GM23338 (cell line): Measurements from ENCODE around the gene MYH10.

Experiments
- CREB1 ChIP-seq: fragments of 250-450 bp; sonication (Bioruptor Pico); IDR thresholded peaks from 2 replicates; pipeline ENCODE4 v1.5.0; 2020; ENCODE audit warnings: low read depth, mild to moderate bottlenecking, moderate library complexity
- EZH2 ChIP-seq: fragments of 200-600 bp; sonication (generic); IDR thresholded peaks from one replicate; pipeline ENCODE4 v1.8.0; 2017; ENCODE audit warnings: antibody characterized with exemption, mild to moderate bottlenecking, low read depth; ENCODE audit not compliant: unreplicated experiment
- EZH2phosphoT487 ChIP-seq: fragments of 200-600 bp; sonication (generic); IDR thresholded peaks from one replicate; pipeline ENCODE4 v1.8.1; 2018; ENCODE audit warnings: antibody characterized with exemption; ENCODE audit not compliant: unreplicated experiment
- JUNB ChIP-seq: IDR thresholded peaks from one replicate; pipeline ENCODE4 v1.6.1; 2016; ENCODE audit warnings: antibody characterized with exemption; ENCODE audit not compliant: unreplicated experiment
- NANOG ChIP-seq: IDR thresholded peaks from 2 replicates; pipeline ENCODE4 v1.6.1; 2016; ENCODE audit warnings: antibody characterized with exemption, borderline replicate concordance
- POLR2AphosphoS5 ChIP-seq: IDR thresholded peaks from 2 replicates; pipeline ENCODE4 v1.6.1; 2016; ENCODE audit warnings: antibody characterized with exemption, low read depth
- STAT1 ChIP-seq: IDR thresholded peaks from one replicate; pipeline ENCODE4 v1.6.1; 2016; ENCODE audit warnings: antibody characterized with exemption; ENCODE audit not compliant: unreplicated experiment
- ZNF114 ChIP-seq: fragments of 250-450 bp; sonication (Bioruptor Pico); IDR thresholded peaks from 2 replicates; pipeline ENCODE4 v1.5.0; 2020; ENCODE audit warnings: mild to moderate bottlenecking, moderate library complexity
- ZNF331 ChIP-seq: fragments of 250-450 bp; sonication (Bioruptor Pico); IDR thresholded peaks from 2 replicates; pipeline ENCODE4 v1.5.0; 2020; ENCODE audit warnings: low read depth, mild to moderate bottlenecking, moderate library complexity
- TF ChIP-seq, protein P1 (sequence below): IDR thresholded peaks from one replicate; pipeline ENCODE4 v1.6.1; 2018; ENCODE audit warnings: antibody characterized with exemption; ENCODE audit not compliant: unreplicated experiment
- TF ChIP-seq, protein P2 (sequence below), 2 experiments: fragments of 200-600 bp in 1 of 2; sonication (generic) in 1 of 2; conservative IDR thresholded peaks; 2 replicates each; pipeline versions ENCODE4 v1.5.1 to v1.6.1; 2016 to 2017; ENCODE audit warnings: antibody characterized with exemption in 2 of 2, low read depth in 2 of 2, mild to moderate bottlenecking in 2 of 2, moderate library complexity in 1 of 2
- TF ChIP-seq, protein P3 (sequence below): IDR thresholded peaks from 2 replicates; pipeline ENCODE4 v1.6.1; 2016; ENCODE audit warnings: antibody characterized with exemption

DNA sequence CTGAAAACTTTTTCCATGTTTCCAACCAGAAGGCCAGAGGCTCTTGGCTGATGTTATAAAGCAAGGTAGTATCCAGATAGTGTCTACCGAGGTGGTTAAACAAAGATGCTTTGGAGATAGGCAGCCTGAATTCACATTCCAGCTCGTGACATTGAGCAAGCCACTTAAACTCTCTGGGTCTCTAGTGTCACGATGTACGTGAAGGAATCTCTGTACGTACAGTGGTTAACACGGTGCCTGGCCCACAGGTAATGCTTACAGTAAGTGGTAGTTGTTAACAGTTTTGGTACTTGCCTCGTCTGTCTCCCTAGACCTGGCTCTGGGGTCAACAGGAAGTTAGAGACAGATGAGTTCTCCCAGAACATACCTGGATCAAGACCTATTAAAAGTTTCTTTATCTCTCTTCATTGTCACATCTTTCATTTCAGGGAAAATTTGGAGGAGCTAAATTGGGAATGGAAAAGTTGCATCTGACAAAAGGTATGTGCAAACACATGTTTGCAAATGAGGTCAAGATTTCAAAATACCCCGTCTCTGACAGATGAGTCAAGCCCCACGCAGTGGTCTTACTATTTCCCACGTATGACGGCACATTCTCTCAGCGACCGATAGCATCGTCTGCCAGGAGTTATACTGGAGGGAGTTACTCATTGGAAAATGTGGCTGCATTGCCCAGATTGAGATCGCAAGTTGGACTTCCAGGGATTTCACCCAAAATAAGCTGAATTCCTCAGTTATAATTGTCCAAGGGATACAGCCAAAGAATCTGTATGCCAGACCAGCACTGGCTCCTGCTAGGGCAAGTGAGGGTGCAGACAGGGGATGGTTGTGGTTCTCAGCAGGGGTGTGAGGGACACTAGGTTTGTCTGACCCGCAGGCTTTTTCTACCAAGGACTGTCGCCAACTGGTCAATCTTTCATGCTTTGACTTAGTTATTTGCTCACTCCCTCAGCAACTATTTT, 18.9 kb upstream of the MYH10 start:
- TF ChIP-seq EZH2phosphoT487 (no peak), EZH2 (no peak), POLR2AphosphoS5 (no peak), JUNB (no peak), STAT1 (no peak), NANOG (no peak), CREB1 (CRISPR knock-in tag) (no peak), ZNF114 (no peak), ZNF331 (no peak)
- TF ChIP-seq, protein P1, sequence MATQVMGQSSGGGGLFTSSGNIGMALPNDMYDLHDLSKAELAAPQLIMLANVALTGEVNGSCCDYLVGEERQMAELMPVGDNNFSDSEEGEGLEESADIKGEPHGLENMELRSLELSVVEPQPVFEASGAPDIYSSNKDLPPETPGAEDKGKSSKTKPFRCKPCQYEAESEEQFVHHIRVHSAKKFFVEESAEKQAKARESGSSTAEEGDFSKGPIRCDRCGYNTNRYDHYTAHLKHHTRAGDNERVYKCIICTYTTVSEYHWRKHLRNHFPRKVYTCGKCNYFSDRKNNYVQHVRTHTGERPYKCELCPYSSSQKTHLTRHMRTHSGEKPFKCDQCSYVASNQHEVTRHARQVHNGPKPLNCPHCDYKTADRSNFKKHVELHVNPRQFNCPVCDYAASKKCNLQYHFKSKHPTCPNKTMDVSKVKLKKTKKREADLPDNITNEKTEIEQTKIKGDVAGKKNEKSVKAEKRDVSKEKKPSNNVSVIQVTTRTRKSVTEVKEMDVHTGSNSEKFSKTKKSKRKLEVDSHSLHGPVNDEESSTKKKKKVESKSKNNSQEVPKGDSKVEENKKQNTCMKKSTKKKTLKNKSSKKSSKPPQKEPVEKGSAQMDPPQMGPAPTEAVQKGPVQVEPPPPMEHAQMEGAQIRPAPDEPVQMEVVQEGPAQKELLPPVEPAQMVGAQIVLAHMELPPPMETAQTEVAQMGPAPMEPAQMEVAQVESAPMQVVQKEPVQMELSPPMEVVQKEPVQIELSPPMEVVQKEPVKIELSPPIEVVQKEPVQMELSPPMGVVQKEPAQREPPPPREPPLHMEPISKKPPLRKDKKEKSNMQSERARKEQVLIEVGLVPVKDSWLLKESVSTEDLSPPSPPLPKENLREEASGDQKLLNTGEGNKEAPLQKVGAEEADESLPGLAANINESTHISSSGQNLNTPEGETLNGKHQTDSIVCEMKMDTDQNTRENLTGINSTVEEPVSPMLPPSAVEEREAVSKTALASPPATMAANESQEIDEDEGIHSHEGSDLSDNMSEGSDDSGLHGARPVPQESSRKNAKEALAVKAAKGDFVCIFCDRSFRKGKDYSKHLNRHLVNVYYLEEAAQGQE: no peak
- TF ChIP-seq, protein P2, sequence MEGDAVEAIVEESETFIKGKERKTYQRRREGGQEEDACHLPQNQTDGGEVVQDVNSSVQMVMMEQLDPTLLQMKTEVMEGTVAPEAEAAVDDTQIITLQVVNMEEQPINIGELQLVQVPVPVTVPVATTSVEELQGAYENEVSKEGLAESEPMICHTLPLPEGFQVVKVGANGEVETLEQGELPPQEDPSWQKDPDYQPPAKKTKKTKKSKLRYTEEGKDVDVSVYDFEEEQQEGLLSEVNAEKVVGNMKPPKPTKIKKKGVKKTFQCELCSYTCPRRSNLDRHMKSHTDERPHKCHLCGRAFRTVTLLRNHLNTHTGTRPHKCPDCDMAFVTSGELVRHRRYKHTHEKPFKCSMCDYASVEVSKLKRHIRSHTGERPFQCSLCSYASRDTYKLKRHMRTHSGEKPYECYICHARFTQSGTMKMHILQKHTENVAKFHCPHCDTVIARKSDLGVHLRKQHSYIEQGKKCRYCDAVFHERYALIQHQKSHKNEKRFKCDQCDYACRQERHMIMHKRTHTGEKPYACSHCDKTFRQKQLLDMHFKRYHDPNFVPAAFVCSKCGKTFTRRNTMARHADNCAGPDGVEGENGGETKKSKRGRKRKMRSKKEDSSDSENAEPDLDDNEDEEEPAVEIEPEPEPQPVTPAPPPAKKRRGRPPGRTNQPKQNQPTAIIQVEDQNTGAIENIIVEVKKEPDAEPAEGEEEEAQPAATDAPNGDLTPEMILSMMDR (conservative IDR thresholded peaks at IDR 0.05; ENCODE audit: low read depth in 2 of 2): no peak
- TF ChIP-seq, protein P3, sequence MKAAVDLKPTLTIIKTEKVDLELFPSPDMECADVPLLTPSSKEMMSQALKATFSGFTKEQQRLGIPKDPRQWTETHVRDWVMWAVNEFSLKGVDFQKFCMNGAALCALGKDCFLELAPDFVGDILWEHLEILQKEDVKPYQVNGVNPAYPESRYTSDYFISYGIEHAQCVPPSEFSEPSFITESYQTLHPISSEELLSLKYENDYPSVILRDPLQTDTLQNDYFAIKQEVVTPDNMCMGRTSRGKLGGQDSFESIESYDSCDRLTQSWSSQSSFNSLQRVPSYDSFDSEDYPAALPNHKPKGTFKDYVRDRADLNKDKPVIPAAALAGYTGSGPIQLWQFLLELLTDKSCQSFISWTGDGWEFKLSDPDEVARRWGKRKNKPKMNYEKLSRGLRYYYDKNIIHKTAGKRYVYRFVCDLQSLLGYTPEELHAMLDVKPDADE: no peak
